K562 (cell line): Measurements from ENCODE around the gene FAM171A2. TPM values are rescaled to one million over a fixed set of nuclear protein-coding genes. Genes with fewer than 3 reads are reported as not detected.

Experiments used
- ATAC-seq: fragments of 200-7000 bp; cut with Tn5 transposase; 3 replicates; pipeline ENCODE4 v1.9.1; 2020; ENCODE audit warnings: moderate library complexity
- BruUV-seq: library from RNA; stranded (reverse); fragments of 400-500 nt; replicated peaks from 2 replicates; lab custom pipeline; 2021; lab: Mats Ljungman, UMichigan
- CTCF ChIA-PET: fragments of 300-600 bp; formaldehyde crosslinking; extraction: SDS; loops from one replicate; lab custom pipeline; 2021; ENCODE audit warnings: low intra/inter-chr PET ratio; lab: Yijun Ruan, JAX
- POLR2A ChIA-PET: fragments of 300-600, 350-650 bp; sonication (Branson Sonifier 250); formaldehyde crosslinking; extraction: SDS; loops from one replicate; lab custom pipeline; 2021; ENCODE audit warnings: antibody characterized with exemption, inconsistent platforms; lab: Yijun Ruan, JAX
- DNase-seq, 4 experiments: peaks; one replicate each; pipeline versions ENCODE4 v3.0.0 to v3.0.0-alpha.2; 2011 to 2018; ENCODE audit warnings: low spot score in 3 of 4, mixed read lengths in 3 of 4; ENCODE audit errors: extremely low read depth in 1 of 4
- FAIRE-seq: peaks from 2 replicates; lab custom pipeline; 2011; peaks lifted over from hg19 to GRCh38; lab: Jason Lieb, UNC
- H2AFZ ChIP-seq: 2 replicates; pipeline ENCODE4 v1.6.0; 2011; ENCODE audit warnings: low read depth, low read length, control low read depth, inconsistent platforms
- H3K27ac ChIP-seq: fragments of 200-600 bp; 3 replicates; pipeline ENCODE4 v1.8.0; 2011; ENCODE audit warnings: low read depth, mild to moderate bottlenecking, control low read depth, inconsistent platforms, low read length, moderate library complexity, mixed read lengths; ENCODE audit errors: extremely low read depth
- H3K27me3 ChIP-seq, 2 experiments: fragments of 300-600 bp in 1 of 2; 2 replicates in 1 of 2; 3 replicates in 1 of 2; pipeline versions ENCODE4 v1.6.0 to v1.8.0; 2011; ENCODE audit warnings: inconsistent platforms in 2 of 2, low read length in 2 of 2, mild to moderate bottlenecking in 1 of 2, mixed read lengths in 1 of 2, moderate library complexity in 1 of 2; ENCODE audit not compliant: control insufficient read depth in 2 of 2, insufficient read depth in 2 of 2
- H3K36me3 ChIP-seq: fragments of 300-600 bp; 3 replicates; pipeline ENCODE4 v1.8.0; 2011; ENCODE audit warnings: mild to moderate bottlenecking, low read length, inconsistent platforms; ENCODE audit not compliant: control insufficient read depth, insufficient read depth
- H3K4me1 ChIP-seq, 2 experiments: fragments of 200-600 bp in 1 of 2; replicated peaks in 1 of 2; 2 replicates in 1 of 2; 3 replicates in 1 of 2; pipeline versions ENCODE4 v1.5.1 to v1.8.0; 2011; ENCODE audit warnings: inconsistent platforms in 2 of 2, low read length in 2 of 2, mild to moderate bottlenecking in 1 of 2, mixed read lengths in 1 of 2, moderate library complexity in 1 of 2; ENCODE audit not compliant: control insufficient read depth in 2 of 2, insufficient read depth in 2 of 2
- H3K4me2 ChIP-seq: 2 replicates; pipeline ENCODE4 v1.6.1; 2011; ENCODE audit warnings: low read length, control low read depth, inconsistent platforms, mixed read lengths; ENCODE audit not compliant: insufficient read depth
- H3K4me3 ChIP-seq: fragments of 200-600 bp; sonication (generic), shearing (Covaris generic); 2 replicates; pipeline ENCODE4 v1.5.1; 2016; ENCODE audit warnings: control low read depth, inconsistent platforms
- H3K79me2 ChIP-seq: fragments of 200-600 bp; 3 replicates; pipeline ENCODE4 v1.8.0; 2011; ENCODE audit warnings: low read length, inconsistent platforms; ENCODE audit not compliant: control insufficient read depth, insufficient read depth
- H3K9ac ChIP-seq, 2 experiments: 2 replicates each; pipeline versions ENCODE4 v1.6.0 to v1.6.1; 2011; ENCODE audit warnings: low read depth in 2 of 2, low read length in 2 of 2, control low read depth in 1 of 2, inconsistent platforms in 1 of 2, mild to moderate bottlenecking in 1 of 2, mixed read lengths in 1 of 2; ENCODE audit not compliant: insufficient read depth in 1 of 2
- H3K9me1 ChIP-seq: one replicate; pipeline ENCODE4 v1.6.0; 2011; ENCODE audit warnings: inconsistent platforms, mild to moderate bottlenecking, low read length, moderate library complexity; ENCODE audit not compliant: control insufficient read depth, insufficient read depth
- H3K9me3 ChIP-seq: replicated peaks from 2 replicates; pipeline ENCODE4 v1.5.1; 2011; ENCODE audit warnings: low read depth, low read length, inconsistent platforms; ENCODE audit not compliant: control insufficient read depth, insufficient read depth
- H4K20me1 ChIP-seq: replicated peaks from 2 replicates; pipeline ENCODE4 v1.6.1; 2011; ENCODE audit warnings: low read length, inconsistent platforms, mixed read lengths; ENCODE audit not compliant: control insufficient read depth, insufficient read depth
- PBX2 ChIP-seq, 2 experiments: IDR thresholded peaks in 1 of 2; conservative IDR thresholded peaks in 1 of 2; 2 replicates each; pipeline ENCODE4 v1.6.1; 2016; ENCODE audit warnings: low read depth in 2 of 2, mild to moderate bottlenecking in 1 of 2, missing compliant biosample characterization in 1 of 2, missing genetic modification characterization in 1 of 2, moderate library complexity in 1 of 2
- RB1 ChIP-seq: fragments of 450-650 bp; IDR thresholded peaks from 2 replicates; pipeline ENCODE4 v1.6.1; 2017; ENCODE audit warnings: low read depth, mild to moderate bottlenecking
- SMARCA5 ChIP-seq: fragments of 450-650 bp; IDR thresholded peaks from 2 replicates; pipeline ENCODE4 v1.6.1; 2016
- ZNF655 ChIP-seq: fragments of 250-450 bp; sonication (Bioruptor Pico); IDR thresholded peaks from 2 replicates; pipeline ENCODE4 v1.5.0; 2021
- WGBS: fragments of 100-300 bp; shearing (Covaris generic); methylation state at CpG from one replicate; pipeline ENCODE4 v1.1.6; 2016; ENCODE audit warnings: low coverage, mixed read lengths; ENCODE audit not compliant: insufficient coverage; ENCODE audit errors: missing lambda C conversion rate; 5-methylcytosine and 5-hydroxymethylcytosine counted together
- in situ Hi-C: fragments of 300-500 bp; cut with MboI; formaldehyde crosslinking; loops from 4 replicates; pipeline ENCODE4 v1.15.0; 2018; ENCODE audit warnings: inconsistent platforms, mixed read lengths
- intact Hi-C: fragments of 100-400 bp; cut with micrococcal nuclease; formaldehyde crosslinking; loops from 2 replicates; pipeline ENCODE4 v1.14.2; 2022
- polyA plus RNA-seq, 8 experiments: library from polyadenylated mRNA; depleted of rRNA in 4 of 8; stranded (reverse) in 5 of 8; unstranded in 3 of 8; fragments of >200 nt; fragmentation: Nextera tagmentation in 2 of 8; fragmentation: Illumina TruSeq in 1 of 8; extraction: Ambion mirVana in 2 of 8; extraction: Trizol in 1 of 8; gene quantifications; 2 replicates each; pipeline versions ENCODE4 v1.2.1 to v1.2.3, GENCODE V29; 2011 to 2014; ENCODE audit warnings: inconsistent platforms in 1 of 8, missing spikeins in 1 of 8
- total RNA-seq, 7 experiments: library from RNA; depleted of rRNA in 6 of 7; stranded (reverse); fragments of >200 nt in 6 of 7; fragmentation: Illumina TruSeq in 2 of 7; extraction: Trizol in 2 of 7; gene quantifications; 2 replicates each; pipeline versions ENCODE4 v1.2.1 to v1.2.3, GENCODE V29; 2011 to 2021; ENCODE audit warnings: low replicate concordance in 1 of 7
- TF ChIP-seq, protein P1 (sequence below): sonication (generic); formaldehyde crosslinking; IDR thresholded peaks from 2 replicates; pipeline ENCODE4 v1.8.1; 2023; ENCODE audit warnings: mild to moderate bottlenecking, missing genetic modification reagents

FAM171A2 gene
- total and polyA plus RNA-seq, 9 of the 15 experiments (the other 6 are each of a cell fraction or from before 2014, with no cell fraction given) = 0.10 to 10.2 (median 2.0) TPM; not detected in 1

DNA sequence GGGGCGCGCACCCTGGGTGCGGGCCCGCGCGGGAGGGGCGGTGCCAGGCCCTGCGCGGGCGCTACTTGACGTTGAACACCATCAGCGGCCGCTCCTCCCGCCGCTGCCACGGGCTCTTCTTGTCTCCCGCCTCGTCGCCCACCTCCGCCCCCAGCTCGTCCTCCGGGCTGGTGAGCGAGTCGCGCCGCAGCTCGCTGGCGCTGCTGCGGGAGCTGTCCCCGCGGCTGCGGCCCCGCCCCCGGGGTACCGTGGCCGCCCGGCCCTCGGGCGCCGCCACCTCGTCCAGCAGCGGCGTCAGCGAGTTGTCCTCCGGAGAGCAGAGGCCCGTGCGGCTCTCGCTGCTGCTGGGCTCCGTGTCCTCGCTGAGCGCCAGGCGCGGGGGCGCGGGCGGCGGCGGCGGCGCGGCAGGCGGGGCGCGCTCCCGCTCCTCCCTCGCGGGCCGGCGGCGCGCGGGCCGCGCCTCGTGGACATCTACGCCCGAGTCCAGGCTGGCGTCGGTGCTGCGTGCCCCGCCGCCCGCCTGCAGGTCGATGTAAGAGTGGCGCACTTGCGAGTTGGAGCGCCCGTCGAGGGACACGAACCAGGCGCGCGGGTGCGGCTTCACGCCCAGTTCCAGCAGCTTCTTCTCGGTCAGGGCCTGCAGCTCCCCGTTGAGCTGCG, 9.9 kb downstream of the FAM171A2 start:
- 94% methylated on average over 28 of the region's 98 CpGs for WGBS
- Histone ChIP-seq H3K4me1 (peaks cover 0 to 42% of the 10 kb centered on the region in 2 experiments; a peak in 2 of 5 replicates), H3K36me3 (peaks cover 5% of the 10 kb centered on the region; the same call in 1 of the 3 replicates), H3K9ac (no peak overlapping the region), H3K4me2 (no peak overlapping the region), H3K4me3 (no peak overlapping the region), H3K27ac (no peak overlapping the region), H3K27me3 (no peaks in the 10 kb centered on the region), H3K9me3 (no peaks in the 10 kb centered on the region), H3K79me2 (no peaks in the 10 kb centered on the region), H4K20me1 (no peaks in the 10 kb centered on the region; the same call in 1 of the 2 replicates), H3K9me1 (no peaks in the 10 kb centered on the region), H2AFZ (no peak overlapping the region)
- BruUV-seq = no TSS peak
- in situ Hi-C loops = no loop called here
- TF ChIP-seq, protein P1, sequence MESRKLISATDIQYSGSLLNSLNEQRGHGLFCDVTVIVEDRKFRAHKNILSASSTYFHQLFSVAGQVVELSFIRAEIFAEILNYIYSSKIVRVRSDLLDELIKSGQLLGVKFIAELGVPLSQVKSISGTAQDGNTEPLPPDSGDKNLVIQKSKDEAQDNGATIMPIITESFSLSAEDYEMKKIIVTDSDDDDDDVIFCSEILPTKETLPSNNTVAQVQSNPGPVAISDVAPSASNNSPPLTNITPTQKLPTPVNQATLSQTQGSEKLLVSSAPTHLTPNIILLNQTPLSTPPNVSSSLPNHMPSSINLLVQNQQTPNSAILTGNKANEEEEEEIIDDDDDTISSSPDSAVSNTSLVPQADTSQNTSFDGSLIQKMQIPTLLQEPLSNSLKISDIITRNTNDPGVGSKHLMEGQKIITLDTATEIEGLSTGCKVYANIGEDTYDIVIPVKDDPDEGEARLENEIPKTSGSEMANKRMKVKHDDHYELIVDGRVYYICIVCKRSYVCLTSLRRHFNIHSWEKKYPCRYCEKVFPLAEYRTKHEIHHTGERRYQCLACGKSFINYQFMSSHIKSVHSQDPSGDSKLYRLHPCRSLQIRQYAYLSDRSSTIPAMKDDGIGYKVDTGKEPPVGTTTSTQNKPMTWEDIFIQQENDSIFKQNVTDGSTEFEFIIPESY (CRISPR knock-in tag) = peak; percentile 8; the same call in 1 of the 2 replicates
- TF ChIP-seq RB1 (no peak), SMARCA5 (no peak), PBX2 (CRISPR knock-in tag; IDR thresholded peaks at IDR 0.05; ENCODE audit: low read depth) (no peak), PBX2 (tag; conservative IDR thresholded peaks at IDR 0.05; ENCODE audit: low read depth) (no peak), ZNF655 (CRISPR knock-in tag) (no peak)
- POLR2A ChIA-PET = no interaction called here
- ATAC-seq (no peak), DNase-seq (peak in 2 of 4 experiments; percentile 13 to 16), FAIRE-seq (no peak)
- intact Hi-C loops = no loop called here
- CTCF ChIA-PET = no interaction called here
